K562 (cell line): ENCODE measurements around the gene EXOC3. TPM values are rescaled to one million over a fixed set of nuclear protein-coding genes. Genes with fewer than 3 reads are reported as not detected.
A peak's percentile ranks its signal among the peaks of the same experiment; 100 is the strongest.

Source experiments
- BDP1 ChIP-seq: IDR thresholded peaks from 3 replicates; pipeline ENCODE4 v1.6.1; 2011; ENCODE audit not compliant: insufficient read length, insufficient read depth
- BHLHE40 ChIP-seq: IDR thresholded peaks from 2 replicates; pipeline ENCODE4 v1.6.1; 2011; ENCODE audit warnings: low read length, improper control_type of control experiment
- CBX5 ChIP-seq: IDR thresholded peaks from 2 replicates; pipeline ENCODE4 v1.6.1; 2014; ENCODE audit warnings: low read depth, borderline replicate concordance
- CHCHD3 ChIP-seq: fragments of 250-450 bp; sonication (Bioruptor Pico); IDR thresholded peaks from 2 replicates; pipeline ENCODE4 v2.1.2; 2022; ENCODE audit warnings: mild to moderate bottlenecking
- EZH2 ChIP-seq: IDR thresholded peaks from 2 replicates; pipeline ENCODE4 v1.6.1; 2012; ENCODE audit warnings: low read depth, mild to moderate bottlenecking, inconsistent platforms, low read length, borderline replicate concordance
- FOXK2 ChIP-seq, 2 experiments: fragments of 450-650 bp; IDR thresholded peaks in 1 of 2; conservative IDR thresholded peaks in 1 of 2; 2 replicates each; pipeline ENCODE4 v1.6.1; 2016; ENCODE audit warnings: low read depth in 2 of 2, mild to moderate bottlenecking in 1 of 2
- NCOA2 ChIP-seq, 2 experiments: fragments of 450-650 bp; IDR thresholded peaks; 2 replicates each; pipeline ENCODE4 v1.6.1; 2018; ENCODE audit warnings: mild to moderate bottlenecking in 2 of 2, moderate library complexity in 1 of 2; ENCODE audit not compliant: partially characterized antibody in 2 of 2
- PHF21A ChIP-seq: fragments of 450-650 bp; IDR thresholded peaks from 2 replicates; pipeline ENCODE4 v1.6.1; 2017; ENCODE audit warnings: low read depth, borderline replicate concordance
- PTRF ChIP-seq: fragments of 450-650 bp; IDR thresholded peaks from 2 replicates; pipeline ENCODE4 v1.6.1; 2016; ENCODE audit warnings: mild to moderate bottlenecking, missing genetic modification characterization, missing compliant biosample characterization
- RFX7 ChIP-seq: fragments of 250-450 bp; sonication (Bioruptor Pico); IDR thresholded peaks from 2 replicates; pipeline ENCODE4 v1.5.1; 2021; ENCODE audit warnings: mild to moderate bottlenecking
- SNIP1 ChIP-seq: fragments of 450-650 bp; IDR thresholded peaks from 2 replicates; pipeline ENCODE4 v1.7.1; 2017; ENCODE audit warnings: low read depth, mild to moderate bottlenecking
- SRSF3 ChIP-seq: fragments of 200-400 bp; formaldehyde crosslinking; IDR thresholded peaks from 2 replicates; pipeline ENCODE4 v1.6.1; 2016; ENCODE audit warnings: mild to moderate bottlenecking, low read length, moderate library complexity; ENCODE audit not compliant: insufficient read depth
- XRCC3 ChIP-seq: fragments of 450-650 bp; IDR thresholded peaks from 2 replicates; pipeline ENCODE4 v1.6.1; 2017; ENCODE audit warnings: mild to moderate bottlenecking, moderate library complexity
- ZNF3 ChIP-seq: fragments of 250-450 bp; sonication (Bioruptor Pico); IDR thresholded peaks from 2 replicates; pipeline ENCODE4 v1.5.0; 2021; ENCODE audit warnings: mild to moderate bottlenecking, moderate library complexity
- polyA plus RNA-seq, 8 experiments: library from polyadenylated mRNA; depleted of rRNA in 4 of 8; stranded (reverse) in 5 of 8; unstranded in 3 of 8; fragments of >200 nt; fragmentation: Nextera tagmentation in 2 of 8; fragmentation: Illumina TruSeq in 1 of 8; extraction: Ambion mirVana in 2 of 8; extraction: Trizol in 1 of 8; gene quantifications; 2 replicates each; pipeline versions ENCODE4 v1.2.1 to v1.2.3, GENCODE V29; 2011 to 2014; ENCODE audit warnings: inconsistent platforms in 1 of 8, missing spikeins in 1 of 8
- total RNA-seq, 7 experiments: library from RNA; depleted of rRNA in 6 of 7; stranded (reverse); fragments of >200 nt in 6 of 7; fragmentation: Illumina TruSeq in 2 of 7; extraction: Trizol in 2 of 7; gene quantifications; 2 replicates each; pipeline versions ENCODE4 v1.2.1 to v1.2.3, GENCODE V29; 2011 to 2021; ENCODE audit warnings: low replicate concordance in 1 of 7
- TF ChIP-seq, protein P1 (sequence below), 3 experiments: IDR thresholded peaks in 2 of 3; conservative IDR thresholded peaks in 1 of 3; 2 replicates each; pipeline ENCODE4 v1.5.1; 2011 to 2012; ENCODE audit warnings: low read length in 3 of 3, mild to moderate bottlenecking in 3 of 3, control low read depth in 2 of 3, improper control_type of control experiment in 1 of 3, inconsistent platforms in 1 of 3, low read depth in 1 of 3, mixed read lengths in 1 of 3, moderate library complexity in 1 of 3; ENCODE audit not compliant: insufficient read depth in 2 of 3
- TF ChIP-seq, protein P2 (sequence below): IDR thresholded peaks from 3 replicates; pipeline ENCODE4 v1.6.1; 2011; ENCODE audit warnings: borderline replicate concordance, mild to moderate bottlenecking, moderate library complexity; ENCODE audit not compliant: insufficient read length; ENCODE audit errors: extremely low read depth
- TF ChIP-seq, protein P3 (sequence below): fragments of 250-450 bp; sonication (Bioruptor Pico); IDR thresholded peaks from 2 replicates; pipeline ENCODE4 v1.5.0; 2021; ENCODE audit warnings: mild to moderate bottlenecking, moderate library complexity

EXOC3 gene
- total and polyA plus RNA-seq, 9 of the 15 experiments (the other 6 are each of a cell fraction or from before 2014, with no cell fraction given): 1.4 to 41.9 (median 22.4) TPM

DNA sequence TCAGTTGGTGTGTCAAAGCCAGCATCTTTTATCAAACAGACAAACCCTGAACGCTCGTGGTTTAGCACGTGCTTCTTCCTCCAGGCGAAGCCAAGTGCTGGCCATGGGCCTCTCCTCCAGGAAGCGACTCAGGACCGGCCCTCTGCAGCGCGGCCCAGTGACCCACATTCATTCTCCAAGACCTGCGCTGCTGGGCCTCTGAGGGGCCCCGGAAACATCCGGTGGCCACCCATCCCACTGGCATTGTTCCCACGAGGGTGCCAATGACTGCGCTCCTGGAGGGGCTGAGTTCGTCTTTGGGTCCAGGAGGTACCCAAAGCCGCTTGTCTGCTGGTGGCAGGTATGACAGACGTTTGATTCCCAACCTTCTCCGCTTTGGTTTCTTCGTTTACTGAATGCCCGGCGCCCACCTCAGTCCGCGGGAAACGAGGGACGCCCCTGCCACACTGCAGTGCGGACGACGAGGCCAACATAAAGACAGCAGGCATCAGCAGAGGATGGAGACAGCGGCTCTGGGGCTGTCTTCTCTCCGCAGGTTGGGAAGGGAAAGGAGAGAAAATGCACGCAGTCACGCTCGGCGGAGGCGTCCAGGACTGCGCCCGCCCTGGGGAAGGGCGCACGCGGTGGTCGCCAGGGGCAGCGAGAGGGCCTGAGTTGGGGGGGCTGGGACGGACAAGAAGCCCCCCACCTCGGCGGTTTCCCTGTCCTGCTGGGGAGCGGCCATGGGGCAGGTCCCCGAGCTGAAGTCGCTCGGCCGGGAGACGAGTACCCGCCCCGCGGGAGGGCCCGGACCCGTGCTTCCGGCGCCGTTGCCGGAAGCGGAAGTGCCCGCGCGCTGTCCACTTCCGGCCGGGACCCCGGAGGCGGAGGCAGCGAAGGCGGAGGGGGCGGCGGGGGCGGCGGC is at the start of gene EXOC3 (continued):
- TF ChIP-seq SNIP1: no peak
- TF ChIP-seq CHCHD3: no peak
- TF ChIP-seq XRCC3: no peak
- no peak for TF ChIP-seq PHF21A
- no peak for TF ChIP-seq BDP1
- no peak for TF ChIP-seq ZNF3
- no peak for TF ChIP-seq SRSF3
- TF ChIP-seq, protein P1, sequence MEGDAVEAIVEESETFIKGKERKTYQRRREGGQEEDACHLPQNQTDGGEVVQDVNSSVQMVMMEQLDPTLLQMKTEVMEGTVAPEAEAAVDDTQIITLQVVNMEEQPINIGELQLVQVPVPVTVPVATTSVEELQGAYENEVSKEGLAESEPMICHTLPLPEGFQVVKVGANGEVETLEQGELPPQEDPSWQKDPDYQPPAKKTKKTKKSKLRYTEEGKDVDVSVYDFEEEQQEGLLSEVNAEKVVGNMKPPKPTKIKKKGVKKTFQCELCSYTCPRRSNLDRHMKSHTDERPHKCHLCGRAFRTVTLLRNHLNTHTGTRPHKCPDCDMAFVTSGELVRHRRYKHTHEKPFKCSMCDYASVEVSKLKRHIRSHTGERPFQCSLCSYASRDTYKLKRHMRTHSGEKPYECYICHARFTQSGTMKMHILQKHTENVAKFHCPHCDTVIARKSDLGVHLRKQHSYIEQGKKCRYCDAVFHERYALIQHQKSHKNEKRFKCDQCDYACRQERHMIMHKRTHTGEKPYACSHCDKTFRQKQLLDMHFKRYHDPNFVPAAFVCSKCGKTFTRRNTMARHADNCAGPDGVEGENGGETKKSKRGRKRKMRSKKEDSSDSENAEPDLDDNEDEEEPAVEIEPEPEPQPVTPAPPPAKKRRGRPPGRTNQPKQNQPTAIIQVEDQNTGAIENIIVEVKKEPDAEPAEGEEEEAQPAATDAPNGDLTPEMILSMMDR (IDR thresholded peaks at IDR 0.05 in 2 of 3, conservative IDR thresholded peaks at IDR 0.05 in 1 of 3; ENCODE audit: insufficient read depth in 2 of 3, low read depth in 1 of 3, low read length in 3 of 3): 0 out of 6 replicates have a peak, but pooled peaks of 1 of the 3 experiments have one; percentile 1
- no peak for TF ChIP-seq FOXK2 (conservative IDR thresholded peaks at IDR 0.05 in 1 of 2, IDR thresholded peaks at IDR 0.05 in 1 of 2; ENCODE audit: low read depth in 2 of 2)
- peak; percentile 11; the same call in 1 of the 2 replicates for TF ChIP-seq BHLHE40
- no peak for TF ChIP-seq CBX5
- TF ChIP-seq, protein P2, sequence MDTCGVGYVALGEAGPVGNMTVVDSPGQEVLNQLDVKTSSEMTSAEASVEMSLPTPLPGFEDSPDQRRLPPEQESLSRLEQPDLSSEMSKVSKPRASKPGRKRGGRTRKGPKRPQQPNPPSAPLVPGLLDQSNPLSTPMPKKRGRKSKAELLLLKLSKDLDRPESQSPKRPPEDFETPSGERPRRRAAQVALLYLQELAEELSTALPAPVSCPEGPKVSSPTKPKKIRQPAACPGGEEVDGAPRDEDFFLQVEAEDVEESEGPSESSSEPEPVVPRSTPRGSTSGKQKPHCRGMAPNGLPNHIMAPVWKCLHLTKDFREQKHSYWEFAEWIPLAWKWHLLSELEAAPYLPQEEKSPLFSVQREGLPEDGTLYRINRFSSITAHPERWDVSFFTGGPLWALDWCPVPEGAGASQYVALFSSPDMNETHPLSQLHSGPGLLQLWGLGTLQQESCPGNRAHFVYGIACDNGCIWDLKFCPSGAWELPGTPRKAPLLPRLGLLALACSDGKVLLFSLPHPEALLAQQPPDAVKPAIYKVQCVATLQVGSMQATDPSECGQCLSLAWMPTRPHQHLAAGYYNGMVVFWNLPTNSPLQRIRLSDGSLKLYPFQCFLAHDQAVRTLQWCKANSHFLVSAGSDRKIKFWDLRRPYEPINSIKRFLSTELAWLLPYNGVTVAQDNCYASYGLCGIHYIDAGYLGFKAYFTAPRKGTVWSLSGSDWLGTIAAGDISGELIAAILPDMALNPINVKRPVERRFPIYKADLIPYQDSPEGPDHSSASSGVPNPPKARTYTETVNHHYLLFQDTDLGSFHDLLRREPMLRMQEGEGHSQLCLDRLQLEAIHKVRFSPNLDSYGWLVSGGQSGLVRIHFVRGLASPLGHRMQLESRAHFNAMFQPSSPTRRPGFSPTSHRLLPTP: no peak
- no peak for TF ChIP-seq NCOA2 (IDR thresholded peaks at IDR 0.05; ENCODE audit: partially characterized antibody in 2 of 2)
- TF ChIP-seq, protein P3, sequence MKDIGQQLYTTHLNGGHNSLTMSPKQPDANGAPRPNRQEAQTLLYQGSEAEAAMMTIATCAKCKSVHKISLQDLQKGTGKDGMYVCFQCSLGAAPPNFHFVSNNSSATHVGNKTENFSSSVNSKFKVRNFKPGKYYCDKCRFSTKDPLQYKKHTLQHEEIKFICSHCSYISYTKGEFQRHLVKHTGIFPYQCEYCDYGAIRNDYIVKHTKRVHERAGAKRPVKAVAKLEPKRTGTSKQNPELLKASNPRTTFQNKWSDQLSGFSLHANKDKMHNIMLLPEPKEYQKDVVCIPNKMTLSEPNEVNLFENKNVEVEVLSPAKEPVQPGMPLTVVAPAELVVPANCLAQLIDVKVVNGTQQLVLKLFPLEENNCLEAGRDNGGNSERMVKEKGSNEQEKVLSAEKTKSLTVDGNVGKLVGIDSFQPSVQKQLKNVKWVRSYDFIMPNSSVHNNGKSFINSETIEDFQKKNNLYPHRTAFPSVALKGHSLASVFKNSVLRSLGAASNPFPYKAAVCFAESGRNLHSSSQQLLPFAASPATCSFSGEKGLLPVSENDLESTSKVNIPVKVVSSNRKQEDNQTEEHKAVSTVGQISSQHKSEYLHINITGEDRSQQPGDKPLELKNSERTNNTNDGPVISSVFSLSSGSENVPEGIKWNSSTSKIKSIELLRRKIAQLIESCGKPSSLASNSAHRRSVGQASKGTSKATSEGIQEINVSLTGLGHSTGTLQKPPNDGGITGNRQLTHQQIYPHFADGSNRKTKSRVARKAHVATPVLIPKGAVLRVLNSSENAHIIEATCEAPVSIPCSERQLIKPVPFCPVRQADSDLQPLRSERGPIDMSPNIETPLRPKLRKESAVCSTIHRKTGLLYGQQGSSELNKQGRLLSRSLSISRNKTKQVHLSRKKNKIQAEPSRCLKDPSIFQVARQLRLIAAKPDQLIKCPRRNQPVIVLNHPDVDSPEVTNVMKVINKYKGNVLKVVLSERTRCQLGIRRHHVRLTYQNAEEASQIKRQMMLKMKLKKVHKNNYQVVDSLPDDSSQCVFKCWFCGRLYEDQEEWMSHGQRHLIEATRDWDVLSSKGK (CRISPR knock-in tag): no peak
- no peak for TF ChIP-seq PTRF (tag)
- no peak for TF ChIP-seq EZH2
- no peak for TF ChIP-seq RFX7
